NOMO-1 treated with dmso at 0.1 percent for 144 hours (cell line): ENCODE measurements around the gene EFCAB10.
"Not testable (repeated sequence)": the region's sequence is repeated elsewhere in the genome, so short reads cannot be mapped to it uniquely, and the experiment has no call there.

ENCODE experiments used
- DNase-seq: peaks from one replicate; lab custom pipeline; 2025; ENCODE audit not compliant: unreplicated experiment; lab: John Stamatoyannopoulos, UW

The EFCAB10 gene

DNA sequence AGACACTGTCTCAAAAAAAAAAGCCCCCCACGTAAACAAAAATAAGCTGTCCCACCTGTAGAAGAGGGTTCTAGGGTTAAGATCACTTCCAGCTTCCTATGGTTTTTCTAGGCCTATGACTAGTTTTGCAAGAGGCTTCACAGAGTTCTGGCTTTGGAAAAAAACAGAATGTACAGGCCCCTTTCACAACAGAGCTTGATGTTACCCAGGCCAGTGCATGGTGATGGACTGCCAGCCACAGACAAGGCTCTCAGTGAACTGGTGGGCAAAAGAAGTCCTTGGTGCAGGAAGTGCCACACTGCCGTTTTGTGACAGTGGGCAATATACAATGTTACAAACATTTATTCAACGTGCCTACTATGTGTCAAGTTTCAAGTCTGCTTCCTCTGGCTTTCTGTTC is 18.3 kb upstream of the EFCAB10 start:
- DNase-seq = no peak

DNA sequence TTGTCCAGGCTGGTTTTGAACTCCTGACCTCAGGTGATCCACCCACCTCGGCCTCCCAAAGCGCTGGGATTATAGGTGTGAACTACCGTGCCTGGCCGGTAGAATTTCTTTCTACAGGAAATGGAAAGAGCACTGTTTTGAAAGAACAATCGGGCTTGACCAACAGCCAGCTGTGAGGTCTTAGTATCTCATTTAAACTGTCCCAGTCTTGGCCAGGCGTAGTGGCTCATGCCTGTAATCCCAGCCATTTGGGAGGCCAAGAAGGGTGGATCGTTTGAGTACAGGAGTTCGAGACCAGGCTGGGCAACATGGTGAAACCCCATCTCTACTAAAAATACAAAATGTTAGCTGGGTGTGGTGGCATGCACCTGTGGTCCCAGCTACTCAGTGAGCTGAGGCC is 17.8 kb upstream of the EFCAB10 start:
- DNase-seq = not testable (repeated sequence)

DNA sequence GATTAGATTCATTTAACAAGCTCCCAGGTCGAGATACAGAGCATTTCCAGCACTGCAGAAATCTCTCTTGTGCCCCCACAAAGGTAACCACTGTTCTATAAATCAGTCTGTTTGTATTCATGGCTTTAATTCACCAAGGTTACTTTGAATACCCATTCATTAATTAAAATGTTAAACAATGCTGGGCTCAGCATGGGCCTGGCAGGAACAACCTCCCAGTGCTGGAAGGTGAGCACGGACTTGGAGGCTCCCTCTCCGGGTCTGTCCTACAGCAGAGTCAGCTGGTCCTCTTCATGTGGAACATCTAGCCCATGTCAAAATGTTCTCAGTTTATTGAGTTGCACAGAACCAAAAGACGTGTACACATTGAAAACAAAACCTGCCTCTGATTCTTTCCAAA is 15.6 kb upstream of the EFCAB10 start:
- no peak for DNase-seq

DNA sequence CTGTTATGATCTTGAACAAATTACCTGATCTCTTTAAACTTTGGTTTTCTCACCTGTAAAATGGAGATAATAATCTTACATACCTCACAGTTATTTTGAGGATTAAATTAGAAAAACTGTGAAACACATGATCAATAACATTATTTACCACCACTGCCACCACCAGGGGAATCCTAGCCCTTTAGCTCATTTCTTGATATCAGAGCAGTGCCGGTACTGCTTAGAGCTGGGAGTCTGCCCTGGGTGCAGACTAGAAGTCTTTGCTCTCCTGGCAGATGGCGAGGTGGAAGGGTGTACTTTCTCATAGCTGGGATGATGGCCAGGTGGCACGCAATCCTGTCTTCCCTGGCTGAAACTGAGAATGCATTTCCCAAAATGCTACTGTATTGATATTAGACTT is 12.7 kb upstream of the EFCAB10 start:
- DNase-seq = no peak

DNA sequence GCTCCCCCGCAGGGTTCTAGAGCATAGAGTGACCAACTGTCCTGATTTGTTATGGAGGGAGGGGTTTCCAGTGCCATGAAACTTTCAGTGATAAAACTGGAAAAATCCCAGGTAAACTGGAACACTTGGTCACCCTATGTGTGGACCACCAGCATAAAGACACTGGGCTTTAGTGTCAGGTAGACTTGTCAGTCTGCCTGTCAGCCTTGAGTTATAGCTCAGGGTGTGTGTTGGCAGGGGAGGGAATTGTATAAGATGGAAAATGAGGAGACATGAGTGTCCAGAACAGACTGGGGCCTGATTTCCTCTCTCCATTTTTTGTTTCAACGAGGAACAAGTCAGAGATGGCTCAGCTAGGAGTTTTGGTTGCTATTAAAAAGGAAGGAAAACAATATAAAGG is 10.2 kb upstream of the EFCAB10 start:
- no peak for DNase-seq

DNA sequence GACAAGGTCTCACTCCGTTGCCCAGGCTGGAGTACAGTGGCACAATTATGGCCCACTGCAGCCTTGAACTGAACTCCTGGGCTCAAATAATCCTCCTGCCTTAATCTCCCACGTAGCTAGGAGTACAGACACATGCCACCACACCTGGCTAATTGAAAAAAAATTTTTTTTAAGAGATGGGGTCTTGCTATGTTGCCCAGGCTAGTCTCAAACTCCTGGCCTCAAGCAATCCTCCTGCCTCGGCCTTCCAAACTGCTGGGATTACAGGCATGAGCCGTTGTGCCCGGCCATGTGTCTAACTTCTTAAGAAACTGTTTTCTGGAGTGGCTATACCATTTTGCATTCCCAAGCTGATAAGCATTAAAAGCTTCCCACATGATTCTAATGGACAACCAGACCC is 9.5 kb upstream of the EFCAB10 start:
- DNase-seq = no peak

DNA sequence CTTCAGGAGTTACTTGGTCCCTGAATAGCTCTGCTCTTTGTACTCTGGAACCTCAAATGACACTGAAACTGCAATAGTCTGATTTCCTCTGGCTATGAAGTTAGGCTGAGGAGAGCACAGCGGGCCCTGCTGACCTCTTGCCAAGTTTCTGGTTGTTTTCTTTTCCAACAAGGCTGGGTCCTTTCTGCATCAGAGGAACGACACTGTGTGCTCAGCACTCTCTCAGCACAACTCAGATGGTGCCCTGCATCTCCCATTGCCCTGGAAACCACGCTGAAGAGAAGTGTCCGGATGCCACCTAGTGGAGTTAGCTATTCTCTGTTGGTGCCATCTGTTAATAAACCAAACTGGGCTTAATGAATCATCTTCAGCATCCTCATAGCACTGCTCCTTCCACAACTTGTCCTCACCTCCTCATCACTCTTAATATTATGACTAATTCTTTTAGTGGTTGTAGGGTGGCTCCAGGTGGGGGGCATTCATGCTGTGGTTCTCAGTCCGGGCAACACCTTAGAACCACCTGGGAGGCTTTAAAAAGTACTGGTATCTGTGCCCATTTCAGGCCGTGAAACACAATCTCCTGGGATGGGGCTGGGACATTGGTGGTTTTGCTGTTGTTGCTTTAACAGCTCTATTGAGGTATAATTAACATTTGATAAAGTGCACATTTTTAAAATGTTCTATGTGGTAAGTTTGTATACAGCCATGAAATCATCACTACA is 8.2 kb upstream of the EFCAB10 start:
- DNase-seq = no peak

DNA sequence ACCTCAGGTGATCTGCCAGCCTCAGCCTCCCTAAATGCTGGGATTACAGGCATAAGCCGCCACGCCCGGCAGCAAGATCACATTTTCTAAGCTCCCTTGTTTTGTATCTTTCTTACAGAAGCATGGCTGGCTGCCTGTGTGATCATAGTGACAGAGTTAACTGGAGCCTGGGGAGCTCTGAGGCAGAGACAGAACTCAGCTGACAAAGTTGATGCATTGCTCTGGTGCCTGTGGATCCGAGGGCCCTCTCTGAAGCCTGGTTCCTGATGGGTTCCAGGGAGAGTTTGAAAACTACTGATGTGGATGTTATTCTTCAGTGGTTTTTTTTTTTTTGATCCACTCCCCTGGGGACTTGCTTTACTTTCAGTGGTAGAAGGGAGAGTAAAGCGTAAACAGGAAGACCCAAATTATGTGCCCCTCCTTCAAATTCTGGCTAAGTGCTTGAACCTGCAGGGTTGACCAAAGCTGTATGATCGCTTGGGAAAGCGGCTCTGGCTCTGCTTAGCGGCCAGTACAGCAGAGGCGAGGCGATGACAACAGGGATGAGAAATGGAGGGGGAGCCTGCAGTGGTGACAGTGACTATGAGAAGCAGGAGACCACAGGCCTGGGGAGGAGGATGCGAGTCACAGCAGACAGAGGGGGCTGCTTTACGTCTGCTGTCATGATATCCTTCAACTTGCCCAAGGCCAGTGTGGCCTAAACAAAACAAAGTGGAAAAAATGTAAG is 6.8 kb upstream of the EFCAB10 start:
- DNase-seq = no peak

DNA sequence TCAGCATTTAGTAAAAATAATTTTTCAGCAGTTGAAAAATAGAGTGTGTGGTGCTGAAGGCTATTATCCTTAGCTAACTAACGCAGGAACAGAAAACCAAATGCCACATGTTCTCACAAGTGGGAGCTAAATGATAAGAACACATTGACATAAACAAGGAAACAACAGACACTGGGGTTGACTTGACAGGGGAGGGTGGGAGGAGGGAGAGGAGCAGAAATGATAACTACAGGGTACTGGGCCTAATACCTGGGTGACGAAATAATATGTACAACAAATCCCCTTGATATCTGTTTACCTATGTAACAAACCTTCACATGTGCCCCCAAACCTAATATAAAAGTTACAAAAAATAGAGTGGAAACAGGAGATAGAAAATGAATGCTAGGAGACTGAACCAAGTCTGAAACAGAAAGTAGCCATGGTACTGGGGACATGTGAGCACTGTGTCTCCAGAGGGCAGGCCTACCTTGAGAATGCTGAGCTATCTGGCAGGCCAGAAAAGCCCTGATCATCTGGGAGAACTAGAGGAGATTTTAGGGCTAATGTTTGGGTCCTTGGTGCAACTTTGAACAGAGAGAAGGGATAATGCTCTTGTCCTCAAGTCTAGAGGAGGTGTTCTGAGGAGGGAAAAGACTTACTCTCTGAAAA is 4.7 kb upstream of the EFCAB10 start:
- no peak for DNase-seq

DNA sequence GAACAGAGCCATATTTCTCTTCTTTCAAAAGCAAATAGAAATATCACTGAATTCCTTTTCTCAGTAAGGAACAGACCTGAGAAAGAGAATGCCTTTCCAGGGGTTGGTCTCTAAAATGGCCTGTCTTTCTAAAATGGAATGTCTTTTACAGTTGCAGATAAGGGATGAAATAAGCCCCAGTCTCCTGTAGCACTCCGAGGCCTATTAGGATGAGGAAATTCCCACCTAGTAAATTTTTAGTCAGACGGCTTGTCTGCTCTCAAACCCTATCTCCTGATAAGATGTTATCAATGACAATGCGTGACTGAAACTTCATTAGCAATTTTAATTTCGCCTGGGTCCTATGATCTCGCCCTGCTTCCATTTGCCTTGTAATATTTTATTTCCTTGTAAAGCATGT is 2.9 kb upstream of the EFCAB10 start:
- DNase-seq = no peak

DNA sequence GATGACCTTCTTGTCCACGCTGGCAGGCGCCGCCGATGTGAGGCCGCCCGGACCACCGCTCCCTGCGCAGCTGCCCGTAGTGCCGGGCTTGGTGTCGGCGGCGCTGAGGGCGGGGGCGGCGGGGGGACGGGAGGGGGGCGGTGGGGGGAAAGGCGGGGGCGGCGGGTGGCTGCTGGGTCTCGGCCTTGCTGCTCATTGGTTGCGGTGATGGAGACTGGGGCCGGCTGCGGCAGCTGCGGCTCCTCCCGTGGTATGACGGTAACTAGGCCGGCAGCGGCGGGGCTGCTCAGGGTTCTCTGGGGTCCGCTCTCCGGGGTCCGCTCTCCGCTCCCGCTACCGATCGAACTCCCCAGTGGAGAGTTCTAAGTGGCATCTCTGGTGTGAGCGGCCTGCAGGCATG is 1.8 kb upstream of the EFCAB10 start:
- DNase-seq = no peak

DNA sequence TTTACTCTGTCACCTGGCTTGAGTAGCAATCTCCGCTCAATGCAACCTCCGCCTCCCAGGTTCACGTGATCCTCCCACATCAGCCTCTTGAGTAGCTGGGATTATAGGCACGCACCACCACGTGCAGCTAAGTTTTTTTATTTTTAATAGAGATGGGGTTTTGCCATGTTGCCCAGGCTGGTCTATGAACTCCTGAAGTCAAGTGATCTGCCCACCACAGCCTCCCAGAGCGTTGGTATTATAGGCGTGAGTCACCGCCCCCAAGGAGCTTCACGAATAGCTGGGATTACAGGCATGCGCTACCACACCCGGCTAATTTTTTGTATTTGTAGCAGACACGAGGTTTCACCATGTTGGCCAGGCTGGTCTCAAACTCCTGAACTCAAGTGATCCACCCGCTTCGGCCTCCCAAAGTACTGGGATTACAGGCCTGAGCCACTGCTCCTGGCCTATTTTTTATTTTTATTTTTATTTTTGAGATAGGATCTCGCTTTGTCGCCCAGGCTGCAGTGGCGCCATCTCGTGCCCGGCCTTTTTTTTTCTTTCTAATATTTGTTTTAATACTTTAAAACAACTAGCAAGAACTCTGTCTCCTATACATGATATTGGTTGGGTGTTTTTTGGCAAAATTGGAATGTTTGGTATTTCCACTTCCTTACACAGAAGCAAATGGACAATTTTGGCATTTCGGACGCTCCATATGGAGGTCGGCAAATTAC is 1.1 kb downstream of the EFCAB10 start:
- DNase-seq = no peak

DNA sequence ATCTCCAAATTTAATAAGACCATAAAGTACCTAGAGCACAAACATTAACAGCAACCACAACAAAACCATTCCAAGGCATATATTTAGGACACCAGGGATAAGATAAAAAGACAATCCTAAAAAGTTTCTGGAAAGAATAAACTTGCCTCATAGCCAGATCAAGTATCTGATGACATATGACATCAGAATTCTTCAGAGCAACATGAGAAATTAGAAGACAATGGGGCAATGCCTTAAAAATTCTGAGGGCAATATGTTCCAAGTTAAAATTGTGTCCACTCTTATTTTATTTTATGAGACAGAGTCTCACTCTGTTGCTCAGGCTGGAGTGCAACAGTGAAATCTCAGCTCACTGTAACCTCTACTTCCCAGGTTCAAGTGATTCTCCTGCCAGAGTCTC is 2.8 kb downstream of the EFCAB10 start:
- DNase-seq = no peak

DNA sequence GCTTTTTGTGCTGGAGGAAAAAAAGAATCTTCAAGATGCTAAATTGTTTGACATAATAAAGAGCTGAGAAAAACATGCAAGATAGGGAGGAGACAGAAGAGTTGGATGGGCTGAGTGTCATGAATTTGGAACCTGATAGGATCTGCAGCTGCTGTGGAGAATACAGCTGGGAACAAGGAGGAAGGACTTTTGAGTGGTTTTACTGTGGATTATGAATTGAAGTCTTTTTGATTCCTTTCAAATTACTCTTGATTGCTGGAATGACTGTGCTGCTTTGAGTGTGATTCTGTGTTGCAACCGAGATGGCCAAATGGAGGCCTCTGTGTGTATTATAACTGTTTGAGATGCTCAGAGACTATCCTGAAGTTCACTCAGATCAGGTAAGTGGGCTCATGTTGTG is 4.0 kb downstream of the EFCAB10 start:
- DNase-seq = no peak

DNA sequence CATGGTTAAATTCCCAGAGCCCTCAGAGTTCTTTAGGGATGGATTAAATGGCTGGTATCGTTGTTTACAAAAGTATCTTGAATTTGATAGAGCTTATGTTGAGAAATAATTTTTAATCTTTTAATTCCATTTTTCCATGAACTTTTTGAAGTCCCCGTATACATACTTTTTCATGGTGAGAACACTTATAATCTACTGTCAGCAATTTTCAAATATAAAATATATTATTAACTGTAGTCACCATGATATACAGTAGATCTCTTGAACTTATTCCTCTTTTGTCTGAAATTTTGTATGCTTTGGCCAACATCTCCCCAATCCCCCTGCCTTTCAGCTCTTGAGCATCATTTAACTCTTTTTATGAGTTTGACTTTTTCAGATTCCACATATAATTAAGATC is 9.4 kb downstream of the EFCAB10 start:
- DNase-seq = no peak

DNA sequence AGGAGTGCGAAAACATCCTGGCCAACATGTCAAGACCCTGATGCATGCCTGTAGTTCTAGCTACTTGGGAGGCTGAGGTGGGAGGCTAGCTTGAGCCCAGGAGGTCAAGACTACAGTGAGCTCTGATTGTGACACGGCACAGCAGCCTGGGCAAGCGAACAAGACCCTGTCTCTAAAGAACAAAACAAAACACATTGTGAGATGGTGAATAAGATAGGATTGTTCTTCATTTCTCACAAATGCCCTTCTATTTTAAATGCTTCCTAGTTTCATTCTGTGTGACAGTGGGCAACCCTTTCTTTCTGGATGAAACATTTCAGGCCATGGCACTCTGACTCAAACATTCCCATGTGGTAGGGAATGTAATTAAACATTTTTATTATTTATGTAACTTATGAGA is 13.5 kb downstream of the EFCAB10 start:
- no peak for DNase-seq

DNA sequence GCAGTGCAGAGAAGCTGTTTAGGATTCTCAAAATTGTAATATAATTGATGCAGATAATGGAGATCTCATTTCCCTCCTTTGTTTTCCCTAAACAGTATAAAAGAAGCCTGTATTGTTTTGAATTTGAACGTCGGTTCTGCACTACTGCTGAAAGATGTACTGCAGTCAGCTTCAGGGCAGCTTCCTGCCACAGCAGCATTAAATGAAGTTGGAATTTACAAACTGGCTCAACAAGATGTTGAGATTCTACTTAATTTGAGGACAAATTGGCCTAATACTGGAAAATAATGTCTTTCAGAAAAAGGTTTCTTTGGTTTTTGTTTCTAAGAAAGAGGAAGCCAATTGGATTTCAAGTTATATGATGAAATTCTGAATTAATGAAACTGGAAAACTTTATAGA is 14.3 kb downstream of the EFCAB10 start:
- no peak for DNase-seq

DNA sequence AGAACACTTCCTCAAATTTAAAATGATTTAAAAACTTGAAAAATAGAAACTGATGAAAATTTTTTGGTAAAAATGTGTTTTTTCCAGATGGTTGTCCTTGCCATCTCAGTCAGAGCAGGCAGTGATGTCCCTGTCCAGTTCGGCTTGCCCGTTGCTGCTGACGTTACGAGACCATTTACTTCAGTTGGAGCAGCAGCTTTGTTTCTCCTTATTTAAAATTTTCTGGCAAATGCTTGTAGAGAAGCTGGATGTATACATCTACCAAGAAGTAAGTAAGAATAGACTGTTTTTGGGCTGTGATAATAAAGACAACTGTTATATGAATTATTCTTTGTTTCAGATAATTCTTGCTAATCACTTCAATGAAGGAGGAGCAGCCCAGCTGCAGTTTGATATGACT is 16.1 kb downstream of the EFCAB10 start:
- no peak for DNase-seq

DNA sequence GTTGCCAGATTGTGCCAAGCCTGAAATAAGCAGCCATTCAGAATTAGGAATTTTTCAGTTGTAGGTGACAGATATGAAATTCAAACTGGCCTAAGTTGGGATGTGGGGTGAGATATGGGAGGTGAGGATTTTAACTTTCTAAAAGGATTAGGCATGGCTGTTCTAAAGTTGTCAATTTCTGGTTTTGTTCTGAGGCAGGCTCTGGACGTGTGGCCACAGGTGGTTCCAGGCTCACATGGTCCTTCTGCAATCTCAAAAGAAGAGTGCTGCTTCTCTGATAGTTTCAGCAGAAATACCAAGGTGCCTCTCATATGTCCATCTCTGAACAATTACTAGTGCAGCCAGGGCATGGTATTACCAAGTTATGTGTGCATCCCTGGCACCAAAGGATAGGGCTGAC is 21.4 kb downstream of the EFCAB10 start:
- DNase-seq = no peak

DNA sequence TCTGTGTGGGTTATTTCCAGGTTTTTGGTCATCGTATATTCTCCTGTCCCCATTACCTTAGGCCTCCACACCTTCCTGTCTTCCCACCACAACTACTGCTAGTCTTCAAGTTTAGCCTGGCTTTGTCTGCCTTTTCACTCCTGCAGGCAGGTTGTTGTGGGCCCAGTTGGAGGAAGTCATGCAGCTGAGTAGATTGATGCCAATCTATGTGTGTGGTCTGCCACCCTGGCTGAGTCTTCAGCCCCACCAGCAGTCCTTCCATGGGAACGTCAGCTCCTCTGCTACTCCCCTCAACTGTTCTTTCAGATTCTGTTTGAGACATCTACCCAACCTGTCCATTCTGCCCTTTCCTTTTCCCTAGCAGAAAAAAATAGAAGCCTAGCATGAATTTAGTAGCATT is 43.0 kb downstream of the EFCAB10 start:
- no peak for DNase-seq

DNA sequence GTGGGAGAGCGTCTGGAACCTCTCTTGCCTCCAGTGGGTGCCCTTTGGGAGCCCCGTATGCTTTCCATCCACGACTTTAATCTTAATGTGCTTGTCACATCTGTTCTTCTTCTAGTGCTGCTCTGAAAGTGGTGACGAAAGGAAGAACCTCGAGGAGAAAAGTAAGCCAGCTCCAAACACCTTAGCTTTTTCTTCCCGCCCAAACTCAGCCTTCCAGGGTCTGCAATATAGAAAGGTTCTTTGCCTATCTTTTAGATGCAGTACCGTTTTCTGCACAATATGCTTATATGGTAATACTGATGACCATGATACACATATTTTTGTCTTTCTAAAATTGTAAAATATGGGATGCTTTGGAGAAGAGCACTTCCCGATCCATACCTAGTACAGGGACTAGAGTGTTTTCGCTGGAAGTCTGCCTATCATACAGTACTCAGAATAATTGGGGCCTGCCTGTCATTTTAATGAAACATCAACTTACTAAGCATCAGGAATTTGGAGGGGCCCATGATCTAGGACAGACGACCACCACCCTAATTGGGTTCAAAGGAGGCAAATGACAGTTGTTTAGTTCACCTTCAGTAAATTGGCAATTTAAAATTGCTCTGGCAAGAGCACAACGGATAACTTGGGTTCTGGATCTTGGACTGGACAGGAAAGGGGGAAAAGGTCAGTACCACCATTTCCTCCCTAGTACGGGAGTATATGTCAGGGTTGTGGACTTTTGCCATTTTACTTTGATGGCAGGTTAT is 48.4 kb downstream of the EFCAB10 start:
- no peak for DNase-seq
